ENCODE measurements around the gene KCNN3.

DNA sequence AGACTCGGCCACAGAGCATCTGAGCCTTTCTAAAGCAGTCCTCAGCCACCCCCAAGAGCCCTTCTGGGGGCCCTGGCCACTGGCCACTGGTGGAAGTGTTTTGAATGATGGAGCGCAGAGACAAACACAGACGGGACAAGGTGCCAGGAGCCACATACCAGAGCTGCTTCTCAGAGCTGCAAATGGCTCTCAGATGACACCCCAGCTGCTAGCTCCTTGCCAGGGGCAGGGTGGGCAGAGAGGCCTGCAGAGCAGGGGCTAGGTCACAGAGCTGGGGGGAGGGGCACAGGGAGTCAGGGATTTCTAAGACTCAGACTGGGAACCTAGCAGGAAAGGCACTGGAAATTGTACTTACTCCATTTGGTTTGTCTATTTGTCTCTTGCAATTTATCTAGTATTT, 30.4 kb downstream of the KCNN3 start:
- TF ChIP-seq EGR1 (IDR thresholded peaks at IDR 0.05; ENCODE audit: borderline replicate concordance, low read depth, low read length): no peak
- TF ChIP-seq EP300 (IDR thresholded peaks at IDR 0.05; ENCODE audit: borderline replicate concordance in 1 of 2, low read depth in 2 of 2, low read length in 2 of 2): no peak
- TF ChIP-seq, protein P1, sequence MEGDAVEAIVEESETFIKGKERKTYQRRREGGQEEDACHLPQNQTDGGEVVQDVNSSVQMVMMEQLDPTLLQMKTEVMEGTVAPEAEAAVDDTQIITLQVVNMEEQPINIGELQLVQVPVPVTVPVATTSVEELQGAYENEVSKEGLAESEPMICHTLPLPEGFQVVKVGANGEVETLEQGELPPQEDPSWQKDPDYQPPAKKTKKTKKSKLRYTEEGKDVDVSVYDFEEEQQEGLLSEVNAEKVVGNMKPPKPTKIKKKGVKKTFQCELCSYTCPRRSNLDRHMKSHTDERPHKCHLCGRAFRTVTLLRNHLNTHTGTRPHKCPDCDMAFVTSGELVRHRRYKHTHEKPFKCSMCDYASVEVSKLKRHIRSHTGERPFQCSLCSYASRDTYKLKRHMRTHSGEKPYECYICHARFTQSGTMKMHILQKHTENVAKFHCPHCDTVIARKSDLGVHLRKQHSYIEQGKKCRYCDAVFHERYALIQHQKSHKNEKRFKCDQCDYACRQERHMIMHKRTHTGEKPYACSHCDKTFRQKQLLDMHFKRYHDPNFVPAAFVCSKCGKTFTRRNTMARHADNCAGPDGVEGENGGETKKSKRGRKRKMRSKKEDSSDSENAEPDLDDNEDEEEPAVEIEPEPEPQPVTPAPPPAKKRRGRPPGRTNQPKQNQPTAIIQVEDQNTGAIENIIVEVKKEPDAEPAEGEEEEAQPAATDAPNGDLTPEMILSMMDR (IDR thresholded peaks at IDR 0.05; ENCODE audit: control extremely low read depth in 1 of 3, insufficient read depth in 1 of 3, low read depth in 1 of 3, low read length in 3 of 3): no peak
- TF ChIP-seq EZH2 (IDR thresholded peaks at IDR 0.05; ENCODE audit: low read depth, low read length, severe bottlenecking): no peak
- no peak for TF ChIP-seq TAF1 (IDR thresholded peaks at IDR 0.05; ENCODE audit: low read depth, low read length)
- TF ChIP-seq HDAC6 (IDR thresholded peaks at IDR 0.05; ENCODE audit: low read depth, low read length): no peak
- TF ChIP-seq KDM1A (IDR thresholded peaks at IDR 0.05; ENCODE audit: borderline replicate concordance, low read length): no peak
- TF ChIP-seq YY1 (IDR thresholded peaks at IDR 0.05; ENCODE audit: low read depth, low read length): no peak
- TF ChIP-seq CHD1 (IDR thresholded peaks at IDR 0.05; ENCODE audit: low read depth, low read length): no peak
- no peak for TF ChIP-seq CEBPB (IDR thresholded peaks at IDR 0.05; ENCODE audit: low read depth, low read length)
- TF ChIP-seq POLR2A (IDR thresholded peaks at IDR 0.05; ENCODE audit: control extremely low read depth in 1 of 2, low read depth in 2 of 2, low read length in 2 of 2): no peak
- no peak for TF ChIP-seq HDAC2 (IDR thresholded peaks at IDR 0.05; ENCODE audit: borderline replicate concordance in 1 of 2, low read depth in 2 of 2, low read length in 2 of 2)
- no peak for TF ChIP-seq POLR2AphosphoS5 (IDR thresholded peaks at IDR 0.05; ENCODE audit: low read depth, low read length)
- no peak for TF ChIP-seq SP1 (IDR thresholded peaks at IDR 0.05; ENCODE audit: low read depth, low read length)
